HG03039 (cell line): ENCODE results near the gene UBE2D4.
"Not testable (repeated sequence)": the region's sequence is repeated elsewhere in the genome, so short reads cannot be mapped to it uniquely, and the experiment has no call there.

Source experiments
- ATAC-seq: cut with Tn5 transposase; IDR thresholded peaks from one replicate; pipeline ENCODE4 v1.9.1; 2021; ENCODE audit warnings: mild to moderate bottlenecking, moderate library complexity; ENCODE audit not compliant: unreplicated experiment

UBE2D4 gene

GRCh38 chr7:43925984-43926797 lies at the start of gene UBE2D4:
Gene UBE2D4 (plus strand): TSS chr7:43926436. CDS start chr7:43926533, 97 bp downstream.
- peak; percentile 93 for ATAC-seq

GRCh38 chr7:43876976-43877745 lies 49.1 kb upstream of the UBE2D4 start:
- no peak for ATAC-seq

GRCh38 chr7:43877968-43878864 lies 48.0 kb upstream of the UBE2D4 start:
- no peak for ATAC-seq

- no peak for ATAC-seq
Measured at GRCh38 chr7:43878867-43879266, 47.4 kb upstream of the UBE2D4 start.

GRCh38 chr7:43879477-43879876 lies 46.8 kb upstream of the UBE2D4 start:
- ATAC-seq, result no peak

GRCh38 chr7:43880596-43880995 lies 45.6 kb upstream of the UBE2D4 start:
- no peak for ATAC-seq

- ATAC-seq, result no peak
Measured at GRCh38 chr7:43884209-43884608, 42.0 kb upstream of the UBE2D4 start.

- no peak for ATAC-seq
Measured at GRCh38 chr7:43884617-43885016, 41.6 kb upstream of the UBE2D4 start.

- ATAC-seq, result no peak
Measured at GRCh38 chr7:43888993-43889945, 37.0 kb upstream of the UBE2D4 start.

- no peak for ATAC-seq
Measured at GRCh38 chr7:43890468-43890867, 35.8 kb upstream of the UBE2D4 start.

GRCh38 chr7:43891069-43891955 lies 34.9 kb upstream of the UBE2D4 start:
- ATAC-seq, result no peak

- ATAC-seq, result no peak
Measured at GRCh38 chr7:43895847-43896415, 30.3 kb upstream of the UBE2D4 start.

GRCh38 chr7:43898571-43898970 lies 27.7 kb upstream of the UBE2D4 start:
- not testable (repeated sequence) for ATAC-seq

- ATAC-seq, result no peak
Measured at GRCh38 chr7:43902542-43903054, 23.6 kb upstream of the UBE2D4 start.

- no peak for ATAC-seq
Measured at GRCh38 chr7:43904533-43905208, 21.6 kb upstream of the UBE2D4 start.

- no peak for ATAC-seq
Measured at GRCh38 chr7:43905209-43905946, 20.9 kb upstream of the UBE2D4 start.

- ATAC-seq, result no peak
Measured at GRCh38 chr7:43905956-43906330, 20.3 kb upstream of the UBE2D4 start.
